Activated CD4-positive, CD25-positive, alpha-beta regulatory T cell treated with anti-CD3 and anti-CD28 coated beads, Interleukin-2, amount 50 U/mL, for 24 hours (primary cell): Measurements from ENCODE around the gene FBH1.
"Not testable (repeated sequence)": the region's sequence is repeated elsewhere in the genome, so short reads cannot be mapped to it uniquely, and the experiment has no call there.

Experiments used
- ATAC-seq, 2 donors: fragments of 150-1000 bp; cut with Tn5 transposase; one replicate each; pipeline ENCODE4 v1.10.0; 2021; ENCODE audit warnings: mild to moderate bottlenecking in 1 of 2, moderate library complexity in 1 of 2

FBH1 gene

DNA sequence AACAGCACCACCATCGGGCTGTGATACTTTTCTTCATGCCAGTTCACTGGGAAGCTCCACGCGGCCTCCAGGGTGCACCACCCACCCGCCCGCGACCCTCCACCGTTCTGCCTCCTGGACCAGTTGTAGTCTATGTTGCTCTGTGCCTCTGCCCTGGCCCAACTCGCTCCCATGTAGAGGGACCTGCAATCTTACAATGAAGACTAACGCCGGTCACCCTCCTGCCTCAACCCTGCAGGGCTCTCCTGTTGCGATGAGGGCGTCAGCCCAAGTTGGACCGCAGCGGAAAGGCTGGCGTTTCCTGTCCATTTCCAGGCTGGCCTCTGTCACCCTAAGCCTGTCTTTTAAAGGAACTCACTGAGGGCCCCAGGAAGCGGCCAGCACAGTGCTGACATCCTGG is 52.4 kb downstream of the FBH1 start:
- ATAC-seq = no peak

- no peak for ATAC-seq
Observed at GRCh38 chr10:5943536-5943935, 53.5 kb downstream of the FBH1 start.

- ATAC-seq = no peak
Observed at GRCh38 chr10:5944389-5945189, 54.5 kb downstream of the FBH1 start.

GRCh38 chr10:5945190-5945509 is 55.1 kb downstream of the FBH1 start:
- ATAC-seq = no peak

DNA sequence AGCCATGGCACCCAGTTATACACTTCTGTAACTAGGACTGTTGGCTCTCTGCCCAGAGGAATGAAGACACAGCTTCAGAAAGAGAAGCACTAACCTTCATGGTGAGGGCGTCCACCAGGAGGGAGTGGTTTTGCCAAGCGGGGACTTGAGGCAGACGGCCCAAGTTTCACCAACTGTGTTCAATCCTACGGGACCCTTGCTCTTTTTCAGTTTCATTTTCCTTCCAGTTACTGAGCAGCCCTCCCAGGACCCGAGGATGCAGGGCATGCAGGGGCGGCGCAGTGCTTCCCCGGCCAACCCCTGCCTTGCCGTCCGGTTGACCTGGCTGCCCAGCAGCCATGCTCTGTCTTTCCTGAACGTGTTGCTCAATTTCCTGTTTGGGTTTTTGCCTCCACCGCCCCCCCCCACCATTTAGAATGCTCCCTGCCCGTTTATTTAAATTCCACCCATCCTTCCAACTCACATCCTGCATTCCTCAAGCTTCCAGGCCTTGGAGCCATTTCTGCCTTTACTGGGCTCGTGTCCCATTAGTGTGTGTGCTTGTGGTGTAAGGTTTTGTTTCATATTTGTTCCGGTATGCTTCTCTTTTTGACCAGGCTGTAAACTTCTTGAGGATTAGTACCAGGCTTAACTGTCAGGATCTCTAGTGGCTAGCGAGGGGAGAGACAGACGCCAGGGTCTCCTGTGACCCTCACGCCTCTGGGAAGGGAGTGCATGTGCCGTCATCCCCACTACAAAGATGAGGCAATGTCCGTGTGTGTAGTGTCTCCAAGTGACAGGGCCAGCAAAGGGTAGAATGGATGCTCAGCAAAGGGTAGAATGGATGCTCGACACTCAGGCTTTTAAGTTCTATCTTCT is 55.7 kb downstream of the FBH1 start:
- ATAC-seq = peak in 1 of 2 donors; percentile 12

DNA sequence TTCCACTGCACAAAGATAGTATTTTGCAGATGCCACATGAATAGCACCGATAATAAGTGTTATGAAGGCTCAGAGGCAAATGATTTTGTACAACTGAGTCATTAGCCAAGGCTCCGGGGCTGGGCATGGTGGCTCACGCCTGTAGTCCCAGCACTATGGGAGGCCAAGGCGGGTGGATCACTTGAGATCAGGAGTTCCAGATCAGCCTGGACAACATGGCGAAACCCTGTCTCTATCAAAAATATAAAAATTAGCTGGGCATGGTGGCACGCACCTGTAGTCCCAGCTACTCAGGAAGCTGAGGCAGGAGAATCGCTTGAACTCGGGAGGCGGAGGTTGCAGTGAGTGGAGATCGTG is 56.4 kb downstream of the FBH1 start:
- ATAC-seq = not testable (repeated sequence)

GRCh38 chr10:5946786-5947185 is 56.7 kb downstream of the FBH1 start:
- ATAC-seq = no peak

DNA sequence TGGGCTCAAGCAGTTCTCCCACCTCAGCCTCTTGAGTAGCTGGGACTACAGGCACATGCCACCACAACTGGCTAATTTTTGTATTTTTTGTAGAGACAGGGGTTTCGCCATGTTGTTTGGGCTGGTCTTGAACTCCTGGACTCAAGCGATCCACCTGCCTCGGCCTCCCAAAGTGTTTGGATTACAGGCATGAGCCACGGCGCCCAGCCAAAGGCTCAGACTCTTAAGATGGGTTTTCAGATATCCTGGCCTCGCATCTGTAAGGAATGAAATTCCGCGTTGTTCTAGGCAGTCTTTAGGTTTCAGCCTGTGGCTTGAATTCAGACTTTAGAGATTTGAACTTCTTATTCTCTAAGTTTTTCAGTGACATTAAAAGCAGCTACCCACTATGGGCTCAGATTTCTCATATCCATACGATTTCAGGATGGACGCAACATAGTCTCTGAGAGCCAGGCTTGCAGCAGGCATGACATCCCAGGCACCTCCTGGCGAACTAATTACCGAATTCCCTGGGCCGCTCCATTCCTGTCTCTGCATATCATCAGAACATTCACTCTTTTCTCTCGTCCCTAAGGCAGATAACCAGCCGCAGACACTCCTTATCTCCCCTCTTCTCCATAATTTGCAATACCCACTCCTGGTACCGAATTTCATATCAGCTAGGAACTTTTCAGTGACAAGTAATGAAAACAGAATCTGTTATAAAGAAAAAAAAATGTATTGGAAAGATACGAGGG is 57.6 kb downstream of the FBH1 start:
- no peak for ATAC-seq

DNA sequence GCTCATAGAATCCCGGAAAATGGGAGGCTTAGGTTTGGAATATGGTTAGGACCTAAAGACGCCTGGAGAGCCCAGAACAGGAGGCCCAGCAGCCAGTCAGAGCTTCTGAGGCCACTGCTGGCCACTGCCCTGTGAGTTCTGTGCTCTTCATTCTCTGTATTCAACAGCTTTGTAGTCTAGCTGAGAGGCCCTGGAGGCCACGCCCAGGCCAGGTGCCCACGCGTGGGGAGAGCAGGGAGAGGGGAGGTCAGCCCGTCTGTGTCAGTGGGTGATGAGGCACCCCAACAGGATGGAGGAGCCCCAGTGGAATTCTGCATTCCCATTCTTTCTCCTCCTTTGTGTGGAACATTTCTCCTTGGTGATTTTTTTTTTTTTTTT is 58.2 kb downstream of the FBH1 start:
- ATAC-seq = no peak

GRCh38 chr10:5949009-5949759 is 59.1 kb downstream of the FBH1 start:
- ATAC-seq = peak; percentile 25 to 51

DNA sequence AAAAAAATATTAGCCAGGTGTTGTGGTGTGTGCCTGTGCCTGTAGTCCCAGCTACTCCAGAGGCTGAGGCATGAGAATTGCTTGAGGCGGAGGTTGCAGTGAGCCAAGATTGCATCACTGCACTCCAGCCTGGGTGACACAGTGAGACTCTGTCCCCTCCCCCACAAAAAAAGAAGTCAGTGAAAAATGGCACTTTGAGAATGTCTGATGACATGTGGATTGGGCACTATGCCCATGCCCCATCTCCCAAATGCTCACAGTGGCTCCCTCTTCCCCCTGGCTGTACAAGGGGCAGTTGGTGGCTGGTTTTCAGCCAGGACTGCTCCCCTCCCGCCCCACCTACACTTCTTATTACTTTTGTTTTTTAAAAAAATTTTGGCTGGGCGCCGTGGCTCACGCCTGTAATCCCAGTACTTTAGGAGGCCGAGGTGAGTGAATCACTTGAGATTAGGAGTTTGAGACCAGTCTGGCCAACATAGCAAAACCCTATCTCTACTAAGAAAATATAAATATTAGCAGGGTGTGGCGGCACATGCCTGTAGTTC is 61.2 kb downstream of the FBH1 start:
- no peak for ATAC-seq

DNA sequence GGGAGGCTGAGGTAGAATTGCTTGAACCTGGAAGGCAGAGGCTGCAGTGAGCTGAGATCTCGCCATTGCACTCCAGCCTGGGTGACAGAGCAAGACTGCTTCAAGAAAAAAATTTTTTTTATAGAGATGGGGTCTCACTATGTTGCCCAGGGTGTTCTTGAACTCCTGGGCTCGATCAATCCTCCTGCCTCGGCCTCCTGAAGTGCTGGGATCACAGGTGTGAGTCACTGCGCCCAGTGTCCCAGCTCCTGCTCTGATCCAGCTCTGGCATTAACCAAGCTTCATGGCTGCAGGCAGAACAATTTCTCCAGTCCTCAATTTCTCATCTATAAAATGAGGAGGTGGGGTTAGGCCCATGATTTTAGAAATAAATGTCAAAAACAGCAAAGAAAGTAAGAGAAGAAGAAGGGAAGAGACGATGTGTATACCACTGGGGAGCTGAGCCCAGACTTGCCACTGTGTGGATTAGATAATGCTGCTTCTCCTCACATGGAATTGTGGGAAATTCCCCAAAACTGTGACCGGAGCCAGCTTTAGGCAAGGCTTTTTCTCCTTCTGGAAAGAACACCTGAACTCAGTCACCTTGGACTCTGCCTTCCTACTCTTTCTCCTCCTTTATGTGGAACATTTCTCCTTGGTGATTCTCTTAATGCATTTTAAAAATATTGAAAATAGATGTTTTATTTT is 61.8 kb downstream of the FBH1 start:
- no peak for ATAC-seq

GRCh38 chr10:5952731-5953385 is 62.8 kb downstream of the FBH1 start:
- no peak for ATAC-seq

GRCh38 chr10:5953676-5954075 is 63.6 kb downstream of the FBH1 start:
- no peak for ATAC-seq

- ATAC-seq = no peak
Observed at GRCh38 chr10:5956146-5956936, 66.3 kb downstream of the FBH1 start.

- ATAC-seq = no peak
Observed at GRCh38 chr10:5958077-5958476, 68.0 kb downstream of the FBH1 start.

DNA sequence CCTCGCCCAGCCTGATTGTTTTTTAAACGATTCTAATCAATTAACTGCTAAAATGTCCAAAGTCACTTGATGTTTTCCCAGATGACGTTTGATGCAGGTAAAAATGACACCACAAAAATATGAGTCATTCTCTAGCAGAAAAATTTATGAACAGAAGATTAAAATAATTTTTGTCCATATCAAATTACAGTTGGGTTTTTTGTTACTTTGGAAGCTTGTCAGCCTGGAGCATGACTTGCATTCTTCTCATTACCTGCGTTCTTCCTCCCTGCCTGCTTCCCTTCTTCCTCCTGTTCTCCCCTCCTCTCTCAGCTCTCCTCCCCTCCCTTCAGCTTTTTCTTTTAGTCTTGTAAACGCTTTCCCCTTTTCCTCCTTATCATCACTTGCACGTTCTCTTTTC is 68.6 kb downstream of the FBH1 start:
- no peak for ATAC-seq

DNA sequence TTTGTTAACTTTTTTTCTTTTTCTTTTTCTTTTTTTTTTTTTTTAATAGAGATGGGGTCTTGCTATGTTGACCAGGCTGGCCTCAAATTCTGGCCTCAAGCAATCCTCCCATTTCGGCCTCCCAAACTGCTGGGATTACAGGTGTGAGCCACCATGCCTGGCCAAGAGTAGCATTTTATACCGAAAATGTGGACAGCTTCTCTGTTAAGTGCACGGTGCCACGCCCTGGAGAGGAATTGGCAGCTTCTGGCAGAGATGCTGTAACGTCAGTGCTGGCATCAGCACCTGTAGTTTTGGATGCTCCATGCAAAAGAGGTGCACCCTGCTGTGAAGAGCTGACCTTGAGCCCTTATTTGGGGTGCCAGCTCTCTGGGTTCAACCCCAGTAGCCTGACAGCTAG is 69.1 kb downstream of the FBH1 start:
- no peak for ATAC-seq

- ATAC-seq = no peak
Observed at GRCh38 chr10:5959581-5960069, 69.6 kb downstream of the FBH1 start.
